Parathyroid adenoma (tissue), 2 donors: ENCODE measurements around the gene CACNA1F.

Experiments
- H2AFZ ChIP-seq: fragments of 300-600 bp; sonication (generic); one replicate; pipeline ENCODE4 v1.7.0; 2017; ENCODE audit warnings: antibody characterized with exemption, mild to moderate bottlenecking
- H3K27ac ChIP-seq: fragments of 300-600 bp; sonication (generic); one replicate; pipeline ENCODE4 v1.7.0; 2017
- H3K27me3 ChIP-seq: fragments of 300-600 bp; sonication (generic); one replicate; pipeline ENCODE4 v1.7.0; 2017; ENCODE audit warnings: low read length; ENCODE audit not compliant: control insufficient read depth, insufficient read depth
- H3K36me3 ChIP-seq: fragments of 300-600 bp; sonication (generic); one replicate; pipeline ENCODE4 v1.7.0; 2017; ENCODE audit warnings: low read length; ENCODE audit not compliant: control insufficient read depth, insufficient read depth
- H3K4me1 ChIP-seq: fragments of 300-600 bp; sonication (generic); one replicate; pipeline ENCODE4 v1.7.0; 2017; ENCODE audit warnings: control low read depth
- H3K4me2 ChIP-seq: fragments of 300-600 bp; sonication (generic); one replicate; pipeline ENCODE4 v1.7.0; 2017; ENCODE audit warnings: low read length
- H3K4me3 ChIP-seq: fragments of 300-600 bp; sonication (generic); one replicate; pipeline ENCODE4 v1.7.0; 2017; ENCODE audit warnings: low read depth, low read length
- H3K79me2 ChIP-seq: fragments of 300-600 bp; sonication (generic); one replicate; pipeline ENCODE4 v1.7.0; 2017; ENCODE audit warnings: control low read depth
- H3K9ac ChIP-seq: fragments of 300-600 bp; sonication (generic); one replicate; pipeline ENCODE4 v1.7.0; 2017; ENCODE audit warnings: mild to moderate bottlenecking
- H3K9me3 ChIP-seq: fragments of 300-600 bp; sonication (generic); one replicate; pipeline ENCODE4 v1.7.0; 2017; ENCODE audit warnings: low read length; ENCODE audit not compliant: control insufficient read depth
- CTCF ChIP-seq: fragments of 300-600 bp; sonication (generic); IDR thresholded peaks from one replicate; pipeline ENCODE4 v1.7.0; 2017; ENCODE audit warnings: antibody characterized with exemption, mild to moderate bottlenecking
- donor health status: primary hyperparathyroidism.

The CACNA1F gene

GRCh38 chrX:49226946-49227345, 6.2 kb downstream of the CACNA1F start:
- no peak for TF ChIP-seq CTCF
- H3K9me3 ChIP-seq, result no peaks in the 10 kb centered on the region
- H3K4me2 ChIP-seq, result no peak overlapping the region
- no peaks in the 10 kb centered on the region for H3K36me3 ChIP-seq
- no peak overlapping the region for H3K4me3 ChIP-seq
- H3K9ac ChIP-seq, result no peak overlapping the region
- H3K79me2 ChIP-seq, result no peaks in the 10 kb centered on the region
- no peaks in the 10 kb centered on the region for H3K27me3 ChIP-seq
- no peak overlapping the region for H2AFZ ChIP-seq
- no peak overlapping the region for H3K27ac ChIP-seq
- no peaks in the 10 kb centered on the region for H3K4me1 ChIP-seq

- no peak overlapping the region for H3K4me3 ChIP-seq
- no peak overlapping the region for H3K9ac ChIP-seq
- H2AFZ ChIP-seq, result no peak overlapping the region
- no peaks in the 10 kb centered on the region for H3K36me3 ChIP-seq
- no peak for TF ChIP-seq CTCF
- no peak overlapping the region for H3K4me2 ChIP-seq
- H3K79me2 ChIP-seq, result no peaks in the 10 kb centered on the region
- H3K27me3 ChIP-seq, result no peaks in the 10 kb centered on the region
- no peaks in the 10 kb centered on the region for H3K9me3 ChIP-seq
- H3K27ac ChIP-seq, result no peak overlapping the region
- no peaks in the 10 kb centered on the region for H3K4me1 ChIP-seq
These were observed 7.3 kb downstream of the CACNA1F start for GRCh38 chrX:49225858-49226257.

- no peaks in the 10 kb centered on the region for H3K79me2 ChIP-seq
- H3K27me3 ChIP-seq, result no peaks in the 10 kb centered on the region
- no peak for TF ChIP-seq CTCF
- no peak overlapping the region for H2AFZ ChIP-seq
- H3K4me3 ChIP-seq, result no peak overlapping the region
- H3K4me2 ChIP-seq, result no peak overlapping the region
- no peaks in the 10 kb centered on the region for H3K36me3 ChIP-seq
- no peak overlapping the region for H3K27ac ChIP-seq
- H3K9me3 ChIP-seq, result no peaks in the 10 kb centered on the region
- H3K4me1 ChIP-seq, result no peaks in the 10 kb centered on the region
- no peak overlapping the region for H3K9ac ChIP-seq
These were observed 11.3 kb downstream of the CACNA1F start for GRCh38 chrX:49221868-49222267.

- Histone ChIP-seq H3K9ac (no peak overlapping the region), H3K36me3 (no peaks in the 10 kb centered on the region), H3K27ac (no peak overlapping the region), H3K4me1 (no peaks in the 10 kb centered on the region), H2AFZ (no peak overlapping the region), H3K4me3 (no peak overlapping the region), H3K79me2 (no peaks in the 10 kb centered on the region), H3K9me3 (no peaks in the 10 kb centered on the region), H3K27me3 (no peaks in the 10 kb centered on the region), H3K4me2 (no peak overlapping the region)
- TF ChIP-seq CTCF, result no peak
These were observed 13.0 kb downstream of the CACNA1F start for GRCh38 chrX:49220100-49220499.

- H3K4me2 ChIP-seq, result no peak overlapping the region
- no peak overlapping the region for H2AFZ ChIP-seq
- H3K9ac ChIP-seq, result no peak overlapping the region
- H3K27ac ChIP-seq, result no peak overlapping the region
- no peaks in the 10 kb centered on the region for H3K9me3 ChIP-seq
- no peak for TF ChIP-seq CTCF
- no peak overlapping the region for H3K4me3 ChIP-seq
- no peaks in the 10 kb centered on the region for H3K36me3 ChIP-seq
- no peaks in the 10 kb centered on the region for H3K4me1 ChIP-seq
- H3K27me3 ChIP-seq, result no peaks in the 10 kb centered on the region
- H3K79me2 ChIP-seq, result no peaks in the 10 kb centered on the region
These were observed 18.1 kb downstream of the CACNA1F start for GRCh38 chrX:49214996-49215526.
